GM10266 (cell line): Measurements from ENCODE around the gene GDNF.
A peak's percentile ranks its signal among the peaks of the same experiment; 100 is the strongest.

ENCODE experiments used
- DNase-seq: peaks from one replicate; pipeline ENCODE4 v3.0.0; 2012; ENCODE audit errors: extremely low spot score
- CTCF ChIP-seq: IDR thresholded peaks from 2 replicates; pipeline ENCODE4 v1.5.1; 2012; ENCODE audit warnings: mild to moderate bottlenecking, low read depth; ENCODE audit not compliant: control insufficient read depth, insufficient read depth; ENCODE audit errors: missing control alignments

The GDNF gene

DNA sequence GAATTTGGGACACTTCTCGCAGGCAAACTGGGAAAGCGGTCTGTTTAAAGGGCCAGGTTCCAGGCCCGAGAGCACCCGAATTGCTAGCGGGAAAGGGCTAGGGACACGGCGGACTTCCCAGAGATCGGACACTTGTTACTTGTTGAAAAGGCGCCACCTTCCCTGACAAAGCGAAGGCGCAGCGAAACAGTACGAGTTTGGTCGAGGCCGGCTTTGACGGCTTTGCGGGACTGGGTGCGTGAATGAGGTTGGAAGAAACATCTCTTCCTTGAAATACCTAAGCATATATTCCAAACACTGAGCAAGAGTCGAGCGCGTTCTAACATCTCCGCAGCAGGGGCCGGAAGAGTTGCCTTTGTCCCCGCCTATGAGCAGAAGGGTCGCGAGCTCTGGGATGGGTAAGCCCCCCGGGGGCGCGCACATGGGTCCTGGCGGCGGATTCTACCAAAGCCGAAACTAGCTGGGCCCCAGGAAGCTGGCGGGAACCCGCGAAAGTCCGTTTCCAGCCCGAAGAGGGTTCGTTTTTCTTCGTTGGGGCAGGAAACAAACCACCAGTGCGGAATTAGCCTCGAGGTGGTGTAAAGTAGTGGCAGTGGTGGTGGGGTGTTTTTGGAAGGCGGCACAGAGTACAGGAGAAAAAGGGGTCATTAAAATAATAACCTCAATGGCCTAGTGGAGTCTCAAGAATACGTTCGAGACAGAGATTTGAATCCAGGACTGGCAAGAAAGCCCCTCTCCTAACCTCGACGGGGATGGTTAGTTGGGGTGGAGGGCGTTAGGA is 1.5 kb downstream of the GDNF start:
- DNase-seq = peak; percentile 32
- TF ChIP-seq CTCF = peak; percentile 21

- peak; percentile 88 for DNase-seq
- peak; percentile 91 for TF ChIP-seq CTCF
These were observed 2.3 kb downstream of the GDNF start for GRCh38 chr5:37837414-37838032.

DNA sequence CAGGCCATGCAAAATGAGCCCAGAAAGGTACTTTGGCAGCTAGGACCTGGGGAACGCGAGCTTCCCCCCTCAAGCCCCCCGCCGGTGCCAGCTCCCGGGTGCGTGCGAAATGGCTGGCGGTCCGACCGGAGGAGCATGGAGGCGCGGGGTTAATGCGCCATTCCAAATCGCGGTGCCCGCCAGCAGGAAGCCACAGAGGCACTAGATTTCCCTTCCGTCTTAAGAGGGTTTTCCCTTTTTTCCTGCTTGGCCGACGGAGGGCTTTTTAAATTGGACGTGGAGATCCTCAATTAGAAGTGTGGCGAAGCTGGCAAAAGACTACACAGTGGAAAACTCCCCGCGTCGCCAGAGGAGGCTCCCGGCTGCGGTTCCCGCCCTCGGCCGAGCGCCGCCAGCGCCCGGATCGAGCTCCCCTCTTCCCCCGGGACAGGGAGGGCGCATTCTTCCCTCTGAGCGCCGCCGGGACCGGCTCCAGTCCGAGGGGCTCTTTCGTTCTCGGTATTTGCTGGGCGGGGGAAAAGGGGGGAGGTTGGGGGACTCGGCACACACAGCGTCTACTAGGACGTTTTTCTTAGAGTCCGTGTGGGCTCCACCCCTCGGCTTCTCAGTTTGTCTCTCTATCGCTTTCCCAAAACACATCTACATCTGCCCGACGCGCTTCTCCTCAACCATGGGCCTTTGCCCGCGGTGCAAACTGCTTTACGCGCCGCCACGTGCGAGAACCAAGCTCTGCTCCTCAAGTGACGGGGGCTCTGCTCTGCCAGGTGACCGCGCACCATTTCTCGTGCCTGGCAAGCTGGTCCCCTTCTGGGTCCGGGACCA is 3.0 kb downstream of the GDNF start:
- TF ChIP-seq CTCF = no peak
- DNase-seq = peak; percentile 19

DNA sequence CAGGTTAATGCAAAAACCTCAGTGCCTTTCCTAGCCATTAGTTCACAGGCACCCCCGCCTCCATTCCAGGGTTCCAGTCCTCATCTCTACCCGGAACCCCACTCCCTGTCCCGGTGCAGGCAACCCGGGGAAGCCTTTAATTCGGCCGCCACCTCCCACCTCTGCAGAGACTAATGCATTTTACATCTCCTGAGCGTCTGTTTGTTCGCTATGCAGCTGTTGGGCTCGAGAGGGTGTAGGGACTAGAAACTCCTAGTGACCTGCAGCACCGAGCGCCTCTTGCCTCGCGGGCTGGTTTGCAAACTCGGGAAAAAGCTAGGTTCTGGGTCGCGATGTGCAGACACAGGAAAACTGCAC is 3.6 kb downstream of the GDNF start:
- no peak for TF ChIP-seq CTCF
- peak; percentile 34 for DNase-seq

DNA sequence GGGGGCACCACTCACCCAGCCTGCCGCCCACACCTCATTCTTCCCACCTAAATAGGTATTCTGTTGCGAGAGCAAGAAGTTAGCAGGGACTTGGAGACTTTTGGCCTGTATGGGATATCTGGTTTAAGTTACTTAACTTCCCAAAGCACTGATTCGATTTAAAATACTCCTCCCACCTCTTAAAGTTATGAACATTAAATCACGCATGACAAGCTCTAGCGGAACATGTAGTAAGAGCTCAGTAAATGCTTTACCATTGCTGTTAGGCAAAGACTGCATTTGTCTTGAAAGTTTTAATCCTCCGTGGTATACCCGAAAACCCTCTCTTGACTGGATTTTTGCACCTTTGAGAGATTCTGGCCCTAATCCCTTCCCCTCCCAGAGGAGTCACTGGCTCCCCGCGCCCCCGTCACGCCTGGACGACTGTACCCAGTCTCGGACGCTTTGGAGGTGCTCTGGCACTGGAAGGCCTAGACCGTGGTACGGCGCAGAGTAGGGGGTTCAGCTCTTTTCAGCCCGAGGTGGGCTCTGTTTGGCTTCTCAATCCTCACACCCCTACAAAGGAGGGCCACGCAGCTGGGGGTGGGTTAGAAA is 4.4 kb downstream of the GDNF start:
- TF ChIP-seq CTCF = no peak
- peak; percentile 27 for DNase-seq

GRCh38 chr5:37834542-37835379 is 5.1 kb downstream of the GDNF start:
- TF ChIP-seq CTCF = no peak
- DNase-seq = peak; percentile 40
